ENCODE results near the gene CNP. TPM values are rescaled to one million over a fixed set of nuclear protein-coding genes. Genes with fewer than 3 reads are reported as not detected.

Gene CNP
- total RNA-seq, 6 experiments from 2014 or later, result 30.1 to 42.7 (median 33.0) TPM

- H3K4me3 ChIP-seq, result no peak overlapping the region
- peaks cover 0 to 8% (median 4%) of the 10 kb centered on the region in 4 donors for H3K36me3 ChIP-seq
- peaks cover 3 to 35% (median 19%) of the 10 kb centered on the region in 4 donors for H3K4me1 ChIP-seq
- H3K27me3 ChIP-seq, result no peaks in the 10 kb centered on the region
- DNase-seq (no peak), ATAC-seq (no peak)
- intact Hi-C loops (cut with DNase I), result loop anchor here (5.0 to 10.0 kb wide), 2 partner anchors 61 to 91 kb away; partner anchors contain the start of gene CNP (in 2 of the 2)
- H3K9me3 ChIP-seq, result no peaks in the 10 kb centered on the region
- no peak overlapping the region for H3K27ac ChIP-seq
- 90% methylated on average over 2 of the region's 3 CpGs for WGBS (ENCODE audit: insufficient coverage, low coverage, low lambda C conversion rate, missing lambda C conversion rate)
- TF ChIP-seq, protein P1, sequence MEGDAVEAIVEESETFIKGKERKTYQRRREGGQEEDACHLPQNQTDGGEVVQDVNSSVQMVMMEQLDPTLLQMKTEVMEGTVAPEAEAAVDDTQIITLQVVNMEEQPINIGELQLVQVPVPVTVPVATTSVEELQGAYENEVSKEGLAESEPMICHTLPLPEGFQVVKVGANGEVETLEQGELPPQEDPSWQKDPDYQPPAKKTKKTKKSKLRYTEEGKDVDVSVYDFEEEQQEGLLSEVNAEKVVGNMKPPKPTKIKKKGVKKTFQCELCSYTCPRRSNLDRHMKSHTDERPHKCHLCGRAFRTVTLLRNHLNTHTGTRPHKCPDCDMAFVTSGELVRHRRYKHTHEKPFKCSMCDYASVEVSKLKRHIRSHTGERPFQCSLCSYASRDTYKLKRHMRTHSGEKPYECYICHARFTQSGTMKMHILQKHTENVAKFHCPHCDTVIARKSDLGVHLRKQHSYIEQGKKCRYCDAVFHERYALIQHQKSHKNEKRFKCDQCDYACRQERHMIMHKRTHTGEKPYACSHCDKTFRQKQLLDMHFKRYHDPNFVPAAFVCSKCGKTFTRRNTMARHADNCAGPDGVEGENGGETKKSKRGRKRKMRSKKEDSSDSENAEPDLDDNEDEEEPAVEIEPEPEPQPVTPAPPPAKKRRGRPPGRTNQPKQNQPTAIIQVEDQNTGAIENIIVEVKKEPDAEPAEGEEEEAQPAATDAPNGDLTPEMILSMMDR (IDR thresholded peaks at IDR 0.05), result no peak
- no peak for TF ChIP-seq POLR2A (IDR thresholded peaks at IDR 0.05)
Measured at GRCh38 chr17:42025936-42026335, 59.3 kb downstream of the CNP start.

- Histone ChIP-seq H3K9me3 (no peaks in the 10 kb centered on the region), H3K27me3 (no peaks in the 10 kb centered on the region), H3K36me3 (peaks cover 0 to 8% (median 4%) of the 10 kb centered on the region in 4 donors), H3K4me3 (no peak overlapping the region), H3K4me1 (peaks cover 3 to 37% (median 16%) of the 10 kb centered on the region in 4 donors), H3K27ac (no peak overlapping the region)
- no peak for ATAC-seq
- DNase-seq, result no peak
- intact Hi-C loops (cut with DNase I), result loop anchor here (5.0 to 10.0 kb wide), 2 partner anchors 62 to 90 kb away; partner anchors contain the start of gene CNP (in 2 of the 2)
- WGBS (ENCODE audit: insufficient coverage, low coverage, low lambda C conversion rate, missing lambda C conversion rate), result 57% methylated on average over 11 of the region's 17 CpGs
- no peak for TF ChIP-seq POLR2A (IDR thresholded peaks at IDR 0.05)
- TF ChIP-seq, protein P1 (IDR thresholded peaks at IDR 0.05), result no peak
Measured at GRCh38 chr17:42026857-42027589, 60.4 kb downstream of the CNP start.

Other genes starting within 250 kb of the CNP start
- under 1 TPM in 3 of 6 experiments, not detected in 3; 0.07 to 0.10 (median 0.07) TPM for gene HAP1, start 232.2 kb upstream of the CNP start, total RNA-seq
- 10 to 100 TPM; 54.3 to 74.8 (median 65.7) TPM for gene JUP, start 180.1 kb upstream of the CNP start, total RNA-seq
- gene P3H4, start 154.8 kb upstream of the CNP start, total RNA-seq, result 1 to 10 TPM; 1.8 to 3.8 (median 2.8) TPM
- 1 to 10 TPM; 2.4 to 5.1 (median 4.0) TPM for gene FKBP10, start 153.8 kb upstream of the CNP start, total RNA-seq
- gene NT5C3B, start 130.6 kb upstream of the CNP start, total RNA-seq, result 10 to 100 TPM; 19.9 to 30.7 (median 23.1) TPM
- not detected for gene KLHL10, start 129.0 kb upstream of the CNP start, total RNA-seq
- gene KLHL11, start 101.4 kb upstream of the CNP start, total RNA-seq, result 1 to 10 TPM; 2.9 to 7.0 (median 5.7) TPM
- gene ACLY, start 47.8 kb upstream of the CNP start, total RNA-seq, result 10 to 100 TPM; 16.6 to 95.9 (median 33.6) TPM
- under 1 TPM in 3 of 6 experiments, not detected in 3; 0.12 to 0.13 (median 0.12) TPM for gene ODAD4, start 36.2 kb upstream of the CNP start, total RNA-seq
- gene DNAJC7, start 50.6 kb downstream of the CNP start, total RNA-seq, result 10 to 100 TPM; 32.7 to 40.3 (median 35.2) TPM
- 10 to 100 TPM; 11.1 to 27.0 (median 12.3) TPM for gene NKIRAS2, start 53.3 kb downstream of the CNP start, total RNA-seq
- under 1 TPM; 0.06 to 0.42 (median 0.12) TPM for gene C17orf113, start 83.8 kb downstream of the CNP start, total RNA-seq
- gene ZNF385C, start 131.7 kb downstream of the CNP start, total RNA-seq, result 1 to 10 TPM in 1 of 6 experiments, under 1 TPM in 2, not detected in 3; 0.11 to 1.2 (median 0.11) TPM
- 10 to 100 TPM in 4 of 6 experiments, 1 to 10 TPM in 2; 9.0 to 27.9 (median 19.6) TPM for gene DHX58, start 145.9 kb downstream of the CNP start, total RNA-seq
- 10 to 100 TPM; 14.3 to 36.4 (median 21.3) TPM for gene KAT2A, start 154.6 kb downstream of the CNP start, total RNA-seq
- gene HSPB9, start 156.0 kb downstream of the CNP start, total RNA-seq, result 1 to 10 TPM in 2 of 6 experiments, under 1 TPM in 4; 0.38 to 1.6 (median 0.85) TPM
- gene RAB5C, start 188.2 kb downstream of the CNP start, total RNA-seq, result 100 to 1,000 TPM in 1 of 6 experiments, 10 to 100 TPM in 5; 54.0 to 108 (median 65.3) TPM
- under 1 TPM in 1 of 6 experiments, not detected in 5; 0.11 TPM for gene KCNH4, start 214.3 kb downstream of the CNP start, total RNA-seq
- not detected for gene HCRT, start 218.7 kb downstream of the CNP start, total RNA-seq
- 10 to 100 TPM in 5 of 6 experiments, 1 to 10 TPM in 1; 8.8 to 23.9 (median 12.8) TPM for gene GHDC, start 227.7 kb downstream of the CNP start, total RNA-seq